VCaP (cell line): Measurements from ENCODE around the gene ADAT3.
A peak's percentile ranks its signal among the peaks of the same experiment; 100 is the strongest.
"Not testable (repeated sequence)": the region's sequence is repeated elsewhere in the genome, so short reads cannot be mapped to it uniquely, and the experiment has no call there.

ENCODE experiments used
- H3K27ac ChIP-seq: fragments of 450-650 bp; 2 replicates; pipeline ENCODE4 v1.5.1; 2017
- CTCF ChIP-seq: fragments of 450-650 bp; conservative IDR thresholded peaks from 2 replicates; pipeline ENCODE4 v1.5.1; 2017; ENCODE audit warnings: mild to moderate bottlenecking, moderate library complexity

Gene ADAT3

GRCh38 chr19:1884291-1884718 is 20.9 kb upstream of the ADAT3 start:
- H3K27ac ChIP-seq: peak overlapping the region; percentile 81
- TF ChIP-seq CTCF: no peak

GRCh38 chr19:1884719-1885334 is 20.4 kb upstream of the ADAT3 start:
- H3K27ac ChIP-seq: peak overlapping the region; percentile 81
- TF ChIP-seq CTCF: no peak

GRCh38 chr19:1885398-1886119 is 19.6 kb upstream of the ADAT3 start, which contains the start of gene ABHD17A:
ABHD17A (minus strand) TSS chr19:1885496; CDS start chr19:1881566, 3,930 bp downstream.
- peak within 1 kb of the TSS; percentile 81 for H3K27ac ChIP-seq

- H3K27ac ChIP-seq: not testable (repeated sequence)
Observed at GRCh38 chr19:1886360-1886759, 18.8 kb upstream of the ADAT3 start.

DNA sequence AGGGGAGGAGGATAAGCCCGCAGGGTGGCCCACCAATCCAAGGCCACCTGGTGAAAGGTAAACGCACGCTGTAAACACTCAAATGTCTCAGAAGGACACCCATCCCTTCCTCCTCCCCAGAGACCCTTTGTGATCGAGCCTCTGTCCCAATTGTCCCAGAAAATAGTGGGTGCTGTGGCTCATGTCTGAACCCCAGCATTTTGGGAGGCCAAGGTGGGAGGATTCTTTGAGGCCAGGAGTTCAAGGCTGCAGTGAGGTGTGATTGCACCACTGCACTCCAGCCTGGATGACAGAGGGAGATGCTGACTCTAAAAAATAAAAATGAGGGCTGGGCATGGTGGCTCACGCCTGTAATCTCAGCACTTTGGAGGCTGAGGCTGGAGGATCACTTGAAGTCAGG is 16.8 kb upstream of the ADAT3 start:
- no peak overlapping the region for H3K27ac ChIP-seq
- no peak for TF ChIP-seq CTCF

GRCh38 chr19:1889907-1890306 is 15.3 kb upstream of the ADAT3 start:
- no peak overlapping the region for H3K27ac ChIP-seq
- no peak for TF ChIP-seq CTCF

GRCh38 chr19:1893791-1894190 is 11.4 kb upstream of the ADAT3 start:
- no peak for TF ChIP-seq CTCF
- H3K27ac ChIP-seq: no peak overlapping the region

GRCh38 chr19:1896508-1896907 is 8.7 kb upstream of the ADAT3 start:
- TF ChIP-seq CTCF: no peak
- peak overlapping the region; percentile 60; the same call in 1 of the 2 replicates for H3K27ac ChIP-seq
